HepG2 (cell line): Measurements from ENCODE around the gene TTC22. TPM values are rescaled to one million over a fixed set of nuclear protein-coding genes. Genes with fewer than 3 reads are reported as not detected.

Experiments
- ATAC-seq: fragments of 200-7000 bp; cut with Tn5 transposase; 3 replicates; pipeline ENCODE4 v1.9.1; 2020; ENCODE audit warnings: mild to moderate bottlenecking, moderate library complexity
- Bru-seq: library from RNA; stranded (reverse); fragments of 400-500 nt; gene quantifications from one replicate; lab custom pipeline; 2021; lab: Mats Ljungman, UMichigan
- BruChase-seq, 2 experiments: library from RNA; stranded (reverse); fragments of 400-500 nt; gene quantifications; one replicate each; lab custom pipeline; 2021; lab: Mats Ljungman, UMichigan
- BruUV-seq: library from RNA; stranded (reverse); fragments of 400-500 nt; replicated peaks from 2 replicates; lab custom pipeline; 2021; lab: Mats Ljungman, UMichigan
- CTCF ChIA-PET: fragments of 300-600 bp; formaldehyde crosslinking; extraction: SDS; loops from one replicate; lab custom pipeline; 2021; ENCODE audit warnings: low total read pairs, inconsistent platforms, low intra/inter-chr PET ratio; lab: Yijun Ruan, JAX
- POLR2A ChIA-PET: fragments of 350-600 bp; sonication (Branson Sonifier 250); formaldehyde crosslinking; loops from one replicate; lab custom pipeline; 2020; ENCODE audit warnings: antibody characterized with exemption, inconsistent platforms; lab: Yijun Ruan, JAX
- DNase-seq: peaks from one replicate; pipeline ENCODE4 v3.0.0-alpha.2; 2015; ENCODE audit warnings: low spot score
- FAIRE-seq: peaks from 3 replicates; lab custom pipeline; 2011; peaks lifted over from hg19 to GRCh38; lab: Jason Lieb, UNC
- H2AFZ ChIP-seq: one replicate; pipeline ENCODE4 v1.6.1; 2011; ENCODE audit warnings: low read length, inconsistent platforms
- H3K27ac ChIP-seq: fragments of 300-600 bp; 3 replicates; pipeline ENCODE4 v1.8.0; 2011; ENCODE audit warnings: mixed run types, mild to moderate bottlenecking, mixed read lengths, low read length, inconsistent platforms; ENCODE audit not compliant: insufficient read depth; ENCODE audit errors: extremely low read length
- H3K27me3 ChIP-seq, 2 experiments: fragments of 200-600 bp in 1 of 2; 2 replicates in 1 of 2; 3 replicates in 1 of 2; pipeline versions ENCODE4 v1.6.0 to v1.8.0; 2011; ENCODE audit warnings: low read length in 2 of 2, mild to moderate bottlenecking in 2 of 2, moderate library complexity in 2 of 2, inconsistent platforms in 1 of 2; ENCODE audit not compliant: insufficient read depth in 2 of 2, control insufficient read depth in 1 of 2
- H3K36me3 ChIP-seq, 2 experiments: fragments of 200-600 bp in 1 of 2; replicated peaks in 1 of 2; 2 replicates in 1 of 2; 3 replicates in 1 of 2; pipeline versions ENCODE4 v1.5.1 to v1.8.0; 2011; ENCODE audit warnings: low read length in 2 of 2, inconsistent platforms in 1 of 2; ENCODE audit not compliant: insufficient read depth in 2 of 2, control insufficient read depth in 1 of 2
- H3K4me1 ChIP-seq: 2 replicates; pipeline ENCODE4 v1.5.1; 2012; ENCODE audit warnings: low read length, inconsistent platforms; ENCODE audit not compliant: insufficient read depth
- H3K4me2 ChIP-seq: 2 replicates; pipeline ENCODE4 v1.6.0; 2011; ENCODE audit warnings: low read depth, low read length, inconsistent platforms
- H3K4me3 ChIP-seq, 3 experiments: fragments of 200-600 bp in 1 of 3; sonication (generic), shearing (Covaris generic) in 1 of 3; replicated peaks in 1 of 3; 2 replicates each; pipeline ENCODE4 v1.5.1; 2011 to 2016; ENCODE audit warnings: low read length in 3 of 3, inconsistent platforms in 2 of 3, low read depth in 2 of 3, mild to moderate bottlenecking in 2 of 3, control low read depth in 1 of 3, mixed read lengths in 1 of 3; ENCODE audit not compliant: insufficient read depth in 1 of 3
- H3K79me2 ChIP-seq: one replicate; pipeline ENCODE4 v1.6.1; 2011; ENCODE audit warnings: low read length, inconsistent platforms; ENCODE audit not compliant: insufficient read depth
- H3K9ac ChIP-seq: 2 replicates; pipeline ENCODE4 v1.6.0; 2011; ENCODE audit warnings: mild to moderate bottlenecking, low read depth, low read length, inconsistent platforms; ENCODE audit not compliant: insufficient read depth
- H3K9me3 ChIP-seq: 2 replicates; pipeline ENCODE4 v1.5.1; 2012; ENCODE audit warnings: mild to moderate bottlenecking, low read length
- H4K20me1 ChIP-seq: 2 replicates; pipeline ENCODE4 v1.6.0; 2011; ENCODE audit warnings: inconsistent platforms, mild to moderate bottlenecking, low read length, moderate library complexity; ENCODE audit not compliant: insufficient read depth
- ATF7 ChIP-seq, 2 experiments: fragments of 450-650 bp in 1 of 2; sonication (generic) in 1 of 2; formaldehyde crosslinking in 1 of 2; IDR thresholded peaks; 2 replicates each; pipeline versions ENCODE4 v1.4.0 to v1.6.1; 2016 to 2020; ENCODE audit warnings: antibody characterized with exemption in 1 of 2, mild to moderate bottlenecking in 1 of 2, missing genetic modification reagents in 1 of 2
- CEBPB ChIP-seq: IDR thresholded peaks from 2 replicates; pipeline ENCODE4 v1.6.1; 2011; ENCODE audit warnings: low read depth, low read length, improper control_type of control experiment, borderline replicate concordance
- CEBPG ChIP-seq: IDR thresholded peaks from 2 replicates; pipeline ENCODE4 v1.6.1; 2016
- GABPB1 ChIP-seq: IDR thresholded peaks from 2 replicates; pipeline ENCODE4 v1.6.1; 2016; ENCODE audit warnings: mild to moderate bottlenecking, missing genetic modification reagents, moderate library complexity, missing compliant biosample characterization
- NCOA1 ChIP-seq: sonication (generic); formaldehyde crosslinking; IDR thresholded peaks from 2 replicates; pipeline ENCODE4 v1.9.0; 2021; ENCODE audit warnings: missing genetic modification reagents
- PTBP1 ChIP-seq: fragments of 200-400 bp; formaldehyde crosslinking; IDR thresholded peaks from 2 replicates; pipeline ENCODE4 v1.6.1; 2018; ENCODE audit warnings: low read length, low read depth; ENCODE audit not compliant: poor library complexity, severe bottlenecking
- ZBTB38 ChIP-seq: sonication (generic); formaldehyde crosslinking; IDR thresholded peaks from 2 replicates; pipeline ENCODE4 v1.5.1; 2020; ENCODE audit warnings: mild to moderate bottlenecking, missing genetic modification reagents
- WGBS: methylation state at CpG from one replicate; pipeline ENCODE4 v1.1.6; 2017; ENCODE audit warnings: low lambda C conversion rate; 5-methylcytosine and 5-hydroxymethylcytosine counted together
- in situ Hi-C: cut with HindIII; loops from 2 replicates; pipeline ENCODE4 v1.10.0; 2017; ENCODE audit warnings: low pct_unique_long_range_greater_than_20kb; ENCODE audit not compliant: extremely low pct_ligation_motif_present
- intact Hi-C: fragments of 100-400 bp; cut with micrococcal nuclease; formaldehyde crosslinking; loops from one replicate; pipeline ENCODE4 v1.10.0; 2022; ENCODE audit not compliant: unreplicated experiment
- long read RNA-seq, 2 experiments: library from RNA in 1 of 2; library from polyadenylated mRNA in 1 of 2; stranded (forward) in 1 of 2; unstranded in 1 of 2; transcript quantifications; one replicate each; pipeline ENCODE4 v2.0.0, GENCODE V29; 2019 to 2022
- polyA minus RNA-seq, 3 experiments: library from RNA; depleted of rRNA, polyadenylated mRNA; stranded (reverse); fragments of >200 nt; gene quantifications; 2 replicates each; pipeline ENCODE4 v1.2.3, GENCODE V29; 2011; ENCODE audit warnings: low replicate concordance in 1 of 3
- polyA plus RNA-seq, 8 experiments: library from polyadenylated mRNA; depleted of rRNA in 3 of 8; stranded (reverse) in 7 of 8; unstranded in 1 of 8; fragments of >200 nt; fragmentation: Illumina TruSeq in 4 of 8; extraction: Trizol in 4 of 8; gene quantifications; 2 replicates each; pipeline versions ENCODE4 v1.2.1 to v1.2.3, GENCODE V29; 2011 to 2016; ENCODE audit warnings: low read depth in 4 of 8, missing spikeins in 1 of 8, mixed read lengths in 1 of 8; ENCODE audit not compliant: insufficient read depth in 1 of 8
- total RNA-seq, 5 experiments: library from RNA; depleted of rRNA; stranded (reverse); fragments of >200 nt; fragmentation: Illumina TruSeq; extraction: Trizol; gene quantifications; 2 replicates each; pipeline ENCODE4 v1.2.3, GENCODE V29; 2016; ENCODE audit warnings: low read depth in 1 of 5
- TF ChIP-seq, protein P1 (sequence below): sonication (generic); formaldehyde crosslinking; IDR thresholded peaks from 2 replicates; pipeline ENCODE4 v1.5.0; 2020; ENCODE audit warnings: mild to moderate bottlenecking, missing genetic modification reagents, moderate library complexity
- TF ChIP-seq, protein P2 (sequence below): IDR thresholded peaks from 2 replicates; pipeline ENCODE4 v1.6.1; 2012; ENCODE audit warnings: inconsistent platforms

Gene TTC22
- total RNA-seq (2016; rRNA removed; fragmentation: Illumina TruSeq; extraction: Trizol) (not detected in 2 replicates), polyA plus RNA-seq (2011; rRNA removed) (not detected in 2 replicates), polyA minus RNA-seq (2011; rRNA and poly(A)+ RNA removed; ENCODE audit: low replicate concordance) (0.05 TPM in 1 of 2 replicates, not detected in the other), Bru-seq, nascent RNA (percentile 10 among the genes with signal in this experiment), BruChase-seq, experiment 1, labeled RNA remaining after a 6-hour chase (percentile 5 among the genes with signal in this experiment), BruChase-seq, experiment 2, labeled RNA remaining after a 2-hour chase (percentile 8 among the genes with signal in this experiment)
- total RNA-seq (2016; cell fraction: cytosol; rRNA removed; fragmentation: Illumina TruSeq; extraction: Trizol; ENCODE audit: low read depth) = not detected in 2 replicates
- total RNA-seq (2016; cell fraction: insoluble cytoplasmic fraction; rRNA removed; fragmentation: Illumina TruSeq; extraction: Trizol) = not detected in 2 replicates
- total RNA-seq (2016; cell fraction: membrane; rRNA removed; fragmentation: Illumina TruSeq; extraction: Trizol) = not detected in 2 replicates
- not detected in 2 replicates for total RNA-seq (2016; cell fraction: nucleus; rRNA removed; fragmentation: Illumina TruSeq; extraction: Trizol)
- not detected in 2 replicates for polyA plus RNA-seq (2011; cell fraction: cytosol; rRNA removed)
- not detected in 2 replicates for polyA plus RNA-seq (2011; cell fraction: nucleus; rRNA removed)
- polyA plus RNA-seq (2012) = not detected in 2 replicates
- not detected in 2 replicates for polyA plus RNA-seq (2016; cell fraction: cytosol; fragmentation: Illumina TruSeq; extraction: Trizol; ENCODE audit: low read depth)
- polyA plus RNA-seq (2016; cell fraction: insoluble cytoplasmic fraction; fragmentation: Illumina TruSeq; extraction: Trizol; ENCODE audit: low read depth) = not detected in 2 replicates
- not detected in 2 replicates for polyA plus RNA-seq (2016; cell fraction: membrane; fragmentation: Illumina TruSeq; extraction: Trizol; ENCODE audit: low read depth)
- not detected in 2 replicates for polyA plus RNA-seq (2016; cell fraction: nucleus; fragmentation: Illumina TruSeq; extraction: Trizol; ENCODE audit: insufficient read depth, low read depth)
- 1.1 TPM in 1 of 2 replicates, not detected in the other for polyA minus RNA-seq (2011; cell fraction: cytosol; rRNA and poly(A)+ RNA removed)
- polyA minus RNA-seq (2011; cell fraction: nucleus; rRNA and poly(A)+ RNA removed) = not detected in 2 replicates
- long read RNA-seq, experiment 1 = 0 reads
- long read RNA-seq, experiment 2 = 0 reads

- intact Hi-C loops (no loop called here), in situ Hi-C loops (no loop called here)
- Histone ChIP-seq H3K4me3 (no peak within 1 kb of the TSS), H3K4me1 (peaks cover 33% of the 10 kb centered on the region), H3K27ac (no peak within 1 kb of the TSS), H3K79me2 (no peaks in the 10 kb centered on the region), H2AFZ (no peak within 1 kb of the TSS), H3K4me2 (0 out of 2 replicates have a peak within 1 kb of the TSS, but pooled peaks have one; percentile 23), H3K27me3 (no peaks in the 10 kb centered on the region), H3K9ac (no peak within 1 kb of the TSS), H3K36me3 (no peaks in the 10 kb centered on the region), H3K9me3 (no peaks in the 10 kb centered on the region), H4K20me1 (no peaks in the 10 kb centered on the region)
- ATAC-seq (peak; percentile 58), DNase-seq (no peak), FAIRE-seq (no peak)
- POLR2A ChIA-PET = no interaction called here
- CTCF ChIA-PET = no interaction called here
- 0 out of 2 replicates have a peak, but pooled peaks have one; percentile 22 for TF ChIP-seq ZBTB38 (CRISPR knock-in tag)
- peak; percentile 39 for TF ChIP-seq CEBPG (CRISPR knock-in tag)
- TF ChIP-seq, protein P1, sequence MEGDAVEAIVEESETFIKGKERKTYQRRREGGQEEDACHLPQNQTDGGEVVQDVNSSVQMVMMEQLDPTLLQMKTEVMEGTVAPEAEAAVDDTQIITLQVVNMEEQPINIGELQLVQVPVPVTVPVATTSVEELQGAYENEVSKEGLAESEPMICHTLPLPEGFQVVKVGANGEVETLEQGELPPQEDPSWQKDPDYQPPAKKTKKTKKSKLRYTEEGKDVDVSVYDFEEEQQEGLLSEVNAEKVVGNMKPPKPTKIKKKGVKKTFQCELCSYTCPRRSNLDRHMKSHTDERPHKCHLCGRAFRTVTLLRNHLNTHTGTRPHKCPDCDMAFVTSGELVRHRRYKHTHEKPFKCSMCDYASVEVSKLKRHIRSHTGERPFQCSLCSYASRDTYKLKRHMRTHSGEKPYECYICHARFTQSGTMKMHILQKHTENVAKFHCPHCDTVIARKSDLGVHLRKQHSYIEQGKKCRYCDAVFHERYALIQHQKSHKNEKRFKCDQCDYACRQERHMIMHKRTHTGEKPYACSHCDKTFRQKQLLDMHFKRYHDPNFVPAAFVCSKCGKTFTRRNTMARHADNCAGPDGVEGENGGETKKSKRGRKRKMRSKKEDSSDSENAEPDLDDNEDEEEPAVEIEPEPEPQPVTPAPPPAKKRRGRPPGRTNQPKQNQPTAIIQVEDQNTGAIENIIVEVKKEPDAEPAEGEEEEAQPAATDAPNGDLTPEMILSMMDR = peak; percentile 34
- no peak for TF ChIP-seq NCOA1 (CRISPR knock-in tag)
- TF ChIP-seq, protein P2, sequence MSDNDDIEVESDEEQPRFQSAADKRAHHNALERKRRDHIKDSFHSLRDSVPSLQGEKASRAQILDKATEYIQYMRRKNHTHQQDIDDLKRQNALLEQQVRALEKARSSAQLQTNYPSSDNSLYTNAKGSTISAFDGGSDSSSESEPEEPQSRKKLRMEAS = no peak
- TF ChIP-seq PTBP1 = no peak
- no peak for TF ChIP-seq ATF7 (IDR thresholded peaks at IDR 0.05)
- TF ChIP-seq ATF7 (CRISPR knock-in tag; IDR thresholded peaks at IDR 0.05) = no peak
- TF ChIP-seq CEBPB = peak; percentile 33; the same call in 1 of the 2 replicates
- peak; percentile 21; the same call in 1 of the 2 replicates for TF ChIP-seq GABPB1 (CRISPR knock-in tag)
- WGBS = 69% methylated on average over 19 of the region's 58 CpGs
- no TSS peak for BruUV-seq
Measured at GRCh38 chr1:54800899-54801759, at the start of gene TTC22. Gene TTC22, minus strand, starts transcription at chr1:54801323. Its CDS starts 160 bp downstream, at chr1:54801163.
